Testis (tissue), 2 donors: ENCODE results near the gene HIRA.

Experiments used
- POLR2A ChIP-seq: fragments of 450-650 bp; IDR thresholded peaks from one replicate; pipeline ENCODE4 v1.6.1; 2017; ENCODE audit warnings: antibody characterized with exemption, mild to moderate bottlenecking, moderate library complexity
- TF ChIP-seq, protein P1 (sequence below), 3 experiments: fragments of 450-650 bp in 2 of 3; fragments of 200-600 bp in 1 of 3; sonication (generic) in 1 of 3; IDR thresholded peaks; one replicate each; pipeline ENCODE4 v1.5.1; 2016 to 2019; ENCODE audit warnings: antibody characterized with exemption in 3 of 3, mild to moderate bottlenecking in 2 of 3, moderate library complexity in 1 of 3

GRCh38 chr22:19412923-19413322, 18.6 kb downstream of the HIRA start:
- TF ChIP-seq, protein P1, sequence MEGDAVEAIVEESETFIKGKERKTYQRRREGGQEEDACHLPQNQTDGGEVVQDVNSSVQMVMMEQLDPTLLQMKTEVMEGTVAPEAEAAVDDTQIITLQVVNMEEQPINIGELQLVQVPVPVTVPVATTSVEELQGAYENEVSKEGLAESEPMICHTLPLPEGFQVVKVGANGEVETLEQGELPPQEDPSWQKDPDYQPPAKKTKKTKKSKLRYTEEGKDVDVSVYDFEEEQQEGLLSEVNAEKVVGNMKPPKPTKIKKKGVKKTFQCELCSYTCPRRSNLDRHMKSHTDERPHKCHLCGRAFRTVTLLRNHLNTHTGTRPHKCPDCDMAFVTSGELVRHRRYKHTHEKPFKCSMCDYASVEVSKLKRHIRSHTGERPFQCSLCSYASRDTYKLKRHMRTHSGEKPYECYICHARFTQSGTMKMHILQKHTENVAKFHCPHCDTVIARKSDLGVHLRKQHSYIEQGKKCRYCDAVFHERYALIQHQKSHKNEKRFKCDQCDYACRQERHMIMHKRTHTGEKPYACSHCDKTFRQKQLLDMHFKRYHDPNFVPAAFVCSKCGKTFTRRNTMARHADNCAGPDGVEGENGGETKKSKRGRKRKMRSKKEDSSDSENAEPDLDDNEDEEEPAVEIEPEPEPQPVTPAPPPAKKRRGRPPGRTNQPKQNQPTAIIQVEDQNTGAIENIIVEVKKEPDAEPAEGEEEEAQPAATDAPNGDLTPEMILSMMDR (IDR thresholded peaks at IDR 0.05): no peak
- no peak for TF ChIP-seq POLR2A
